HepG2 (cell line): ENCODE data around the gene TBCCD1. TPM values are rescaled to one million over a fixed set of nuclear protein-coding genes. Genes with fewer than 3 reads are reported as not detected.

Experiments
- ELK4 ChIP-seq: sonication (generic); formaldehyde crosslinking; IDR thresholded peaks from 2 replicates; pipeline ENCODE4 v1.9.0; 2021; ENCODE audit warnings: missing genetic modification reagents, borderline replicate concordance
- FOXK2 ChIP-seq: fragments of 450-650 bp; IDR thresholded peaks from 2 replicates; pipeline ENCODE4 v1.6.1; 2016
- MEF2D ChIP-seq: sonication (generic); formaldehyde crosslinking; IDR thresholded peaks from 2 replicates; pipeline ENCODE4 v1.5.1; 2020; ENCODE audit warnings: mild to moderate bottlenecking, missing genetic modification reagents
- NR0B2 ChIP-seq: sonication (generic); formaldehyde crosslinking; IDR thresholded peaks from 2 replicates; pipeline ENCODE4 v1.4.0; 2020; ENCODE audit warnings: mild to moderate bottlenecking, missing genetic modification reagents
- NR3C1 ChIP-seq: sonication (generic); formaldehyde crosslinking; IDR thresholded peaks from 2 replicates; pipeline ENCODE4 v1.4.0; 2020; ENCODE audit warnings: missing genetic modification reagents
- PHB2 ChIP-seq: fragments of 450-650 bp; IDR thresholded peaks from 2 replicates; pipeline ENCODE4 v1.6.1; 2018; ENCODE audit not compliant: partially characterized antibody
- PRDM15 ChIP-seq: sonication (generic); formaldehyde crosslinking; IDR thresholded peaks from 2 replicates; pipeline ENCODE4 v1.4.0; 2020; ENCODE audit warnings: missing genetic modification reagents
- SKI ChIP-seq: fragments of 450-650 bp; IDR thresholded peaks from one replicate; pipeline ENCODE4 v1.6.1; 2018; ENCODE audit warnings: mild to moderate bottlenecking; ENCODE audit not compliant: partially characterized antibody
- UBTF ChIP-seq: sonication (generic); formaldehyde crosslinking; IDR thresholded peaks from 2 replicates; pipeline ENCODE4 v1.4.0; 2020; ENCODE audit warnings: mild to moderate bottlenecking, missing genetic modification reagents
- ZNF460 ChIP-seq: sonication (generic); formaldehyde crosslinking; IDR thresholded peaks from 2 replicates; pipeline ENCODE4 v1.5.1; 2020; ENCODE audit warnings: missing genetic modification reagents, mild to moderate bottlenecking, borderline replicate concordance
- polyA plus RNA-seq, 8 experiments: library from polyadenylated mRNA; depleted of rRNA in 3 of 8; stranded (reverse) in 7 of 8; unstranded in 1 of 8; fragments of >200 nt; fragmentation: Illumina TruSeq in 4 of 8; extraction: Trizol in 4 of 8; gene quantifications; 2 replicates each; pipeline versions ENCODE4 v1.2.1 to v1.2.3, GENCODE V29; 2011 to 2016; ENCODE audit warnings: low read depth in 4 of 8, missing spikeins in 1 of 8, mixed read lengths in 1 of 8; ENCODE audit not compliant: insufficient read depth in 1 of 8
- total RNA-seq, 5 experiments: library from RNA; depleted of rRNA; stranded (reverse); fragments of >200 nt; fragmentation: Illumina TruSeq; extraction: Trizol; gene quantifications; 2 replicates each; pipeline ENCODE4 v1.2.3, GENCODE V29; 2016; ENCODE audit warnings: low read depth in 1 of 5
- TF ChIP-seq, protein P1 (sequence below): sonication (generic); formaldehyde crosslinking; IDR thresholded peaks from 2 replicates; pipeline ENCODE4 v1.5.0; 2020; ENCODE audit warnings: mild to moderate bottlenecking, missing genetic modification reagents, borderline replicate concordance

TBCCD1 gene
- total and polyA plus RNA-seq, 2 of the 13 experiments (the other 11 are each of a cell fraction or from before 2014, with no cell fraction given): 13.6 to 16.2 TPM

DNA sequence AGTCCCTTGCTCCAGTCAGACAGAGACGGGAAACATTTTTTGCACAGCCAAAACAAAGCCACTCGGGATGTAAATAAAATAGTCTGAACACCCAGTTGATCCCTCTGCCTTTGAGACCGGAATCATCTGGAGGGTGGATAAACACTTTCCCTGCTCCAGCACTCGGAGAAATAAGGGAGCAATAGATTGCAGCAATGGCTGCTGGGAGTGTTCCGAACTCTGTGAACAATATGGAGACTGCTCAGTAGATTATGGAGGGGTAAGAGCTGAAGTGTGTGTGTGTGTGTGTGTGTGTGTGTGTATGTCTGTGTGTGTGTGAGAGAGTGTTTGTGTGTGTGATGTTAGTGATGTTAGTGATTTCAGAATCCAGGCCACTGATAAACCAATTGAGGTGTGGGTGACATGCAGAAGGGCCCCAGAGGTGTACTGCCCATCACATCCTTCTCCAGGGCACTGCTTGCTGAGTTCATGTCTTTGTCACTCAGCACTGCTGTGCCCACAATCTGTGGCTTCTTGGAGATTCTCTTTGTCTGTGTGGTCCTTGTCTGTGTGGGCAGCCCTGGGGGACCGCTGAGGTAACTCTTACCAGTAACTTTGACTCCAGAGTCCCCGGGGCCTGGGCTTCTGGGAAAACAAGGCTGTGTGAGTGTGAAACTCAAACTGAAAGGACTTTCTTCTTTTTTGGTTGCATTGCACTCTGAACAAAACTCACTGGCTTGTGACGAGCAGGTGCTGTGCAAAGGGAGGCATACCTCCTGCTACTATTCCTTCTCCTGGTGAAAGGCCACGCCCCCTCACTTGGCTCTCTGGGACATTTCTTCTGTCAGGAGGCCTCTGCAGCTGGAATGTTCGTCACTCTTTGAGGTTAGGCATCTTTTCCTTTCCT lies 45.9 kb downstream of the TBCCD1 start (continued):
- TF ChIP-seq NR3C1 (CRISPR knock-in tag) (no peak), PHB2 (no peak), MEF2D (no peak), ELK4 (CRISPR knock-in tag) (no peak), FOXK2 (0 out of 2 replicates have a peak, but pooled peaks have one; percentile 13), NR0B2 (CRISPR knock-in tag) (no peak), SKI (no peak), PRDM15 (no peak), UBTF (CRISPR knock-in tag) (0 out of 2 replicates have a peak, but pooled peaks have one; percentile 29), ZNF460 (CRISPR knock-in tag) (no peak)
- TF ChIP-seq, protein P1, sequence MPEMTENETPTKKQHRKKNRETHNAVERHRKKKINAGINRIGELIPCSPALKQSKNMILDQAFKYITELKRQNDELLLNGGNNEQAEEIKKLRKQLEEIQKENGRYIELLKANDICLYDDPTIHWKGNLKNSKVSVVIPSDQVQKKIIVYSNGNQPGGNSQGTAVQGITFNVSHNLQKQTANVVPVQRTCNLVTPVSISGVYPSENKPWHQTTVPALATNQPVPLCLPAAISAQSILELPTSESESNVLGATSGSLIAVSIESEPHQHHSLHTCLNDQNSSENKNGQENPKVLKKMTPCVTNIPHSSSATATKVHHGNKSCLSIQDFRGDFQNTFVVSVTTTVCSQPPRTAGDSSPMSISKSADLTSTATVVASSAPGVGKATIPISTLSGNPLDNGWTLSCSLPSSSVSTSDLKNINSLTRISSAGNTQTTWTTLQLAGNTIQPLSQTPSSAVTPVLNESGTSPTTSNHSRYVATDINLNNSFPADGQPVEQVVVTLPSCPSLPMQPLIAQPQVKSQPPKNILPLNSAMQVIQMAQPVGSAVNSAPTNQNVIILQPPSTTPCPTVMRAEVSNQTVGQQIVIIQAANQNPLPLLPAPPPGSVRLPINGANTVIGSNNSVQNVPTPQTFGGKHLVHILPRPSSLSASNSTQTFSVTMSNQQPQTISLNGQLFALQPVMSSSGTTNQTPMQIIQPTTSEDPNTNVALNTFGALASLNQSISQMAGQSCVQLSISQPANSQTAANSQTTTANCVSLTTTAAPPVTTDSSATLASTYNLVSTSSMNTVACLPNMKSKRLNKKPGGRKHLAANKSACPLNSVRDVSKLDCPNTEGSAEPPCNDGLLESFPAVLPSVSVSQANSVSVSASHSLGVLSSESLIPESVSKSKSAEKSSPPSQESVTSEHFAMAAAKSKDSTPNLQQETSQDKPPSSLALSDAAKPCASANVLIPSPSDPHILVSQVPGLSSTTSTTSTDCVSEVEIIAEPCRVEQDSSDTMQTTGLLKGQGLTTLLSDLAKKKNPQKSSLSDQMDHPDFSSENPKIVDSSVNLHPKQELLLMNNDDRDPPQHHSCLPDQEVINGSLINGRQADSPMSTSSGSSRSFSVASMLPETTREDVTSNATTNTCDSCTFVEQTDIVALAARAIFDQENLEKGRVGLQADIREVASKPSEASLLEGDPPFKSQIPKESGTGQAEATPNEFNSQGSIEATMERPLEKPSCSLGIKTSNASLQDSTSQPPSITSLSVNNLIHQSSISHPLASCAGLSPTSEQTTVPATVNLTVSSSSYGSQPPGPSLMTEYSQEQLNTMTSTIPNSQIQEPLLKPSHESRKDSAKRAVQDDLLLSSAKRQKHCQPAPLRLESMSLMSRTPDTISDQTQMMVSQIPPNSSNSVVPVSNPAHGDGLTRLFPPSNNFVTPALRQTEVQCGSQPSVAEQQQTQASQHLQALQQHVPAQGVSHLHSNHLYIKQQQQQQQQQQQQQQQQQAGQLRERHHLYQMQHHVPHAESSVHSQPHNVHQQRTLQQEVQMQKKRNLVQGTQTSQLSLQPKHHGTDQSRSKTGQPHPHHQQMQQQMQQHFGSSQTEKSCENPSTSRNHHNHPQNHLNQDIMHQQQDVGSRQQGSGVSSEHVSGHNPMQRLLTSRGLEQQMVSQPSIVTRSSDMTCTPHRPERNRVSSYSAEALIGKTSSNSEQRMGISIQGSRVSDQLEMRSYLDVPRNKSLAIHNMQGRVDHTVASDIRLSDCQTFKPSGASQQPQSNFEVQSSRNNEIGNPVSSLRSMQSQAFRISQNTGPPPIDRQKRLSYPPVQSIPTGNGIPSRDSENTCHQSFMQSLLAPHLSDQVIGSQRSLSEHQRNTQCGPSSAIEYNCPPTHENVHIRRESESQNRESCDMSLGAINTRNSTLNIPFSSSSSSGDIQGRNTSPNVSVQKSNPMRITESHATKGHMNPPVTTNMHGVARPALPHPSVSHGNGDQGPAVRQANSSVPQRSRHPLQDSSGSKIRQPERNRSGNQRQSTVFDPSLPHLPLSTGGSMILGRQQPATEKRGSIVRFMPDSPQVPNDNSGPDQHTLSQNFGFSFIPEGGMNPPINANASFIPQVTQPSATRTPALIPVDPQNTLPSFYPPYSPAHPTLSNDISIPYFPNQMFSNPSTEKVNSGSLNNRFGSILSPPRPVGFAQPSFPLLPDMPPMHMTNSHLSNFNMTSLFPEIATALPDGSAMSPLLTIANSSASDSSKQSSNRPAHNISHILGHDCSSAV (CRISPR knock-in tag): no peak
